ENCODE data around the gene P2RX2.

GRCh38 chr12:132582582-132583410 is 35.8 kb upstream of the P2RX2 start:
- no peak for TF ChIP-seq CTCF (conservative IDR thresholded peaks at IDR 0.05)
- TF ChIP-seq EZH2 (IDR thresholded peaks at IDR 0.05; ENCODE audit: low read depth): no peak

Measured in PC-9 (cell line).